HuH-7.5 (cell line): ENCODE results near the gene NUDT4.
"Not testable (repeated sequence)": the region's sequence is repeated elsewhere in the genome, so short reads cannot be mapped to it uniquely, and the experiment has no call there.

Experiments
- DNase-seq: peaks from one replicate; pipeline ENCODE4 v3.0.0; 2011; ENCODE audit warnings: low spot score

Gene NUDT4

GRCh38 chr12:93402333-93403311 is 24.9 kb downstream of the NUDT4 start:
- no peak for DNase-seq

- DNase-seq = no peak
Measured at GRCh38 chr12:93403988-93404803, 26.5 kb downstream of the NUDT4 start.

GRCh38 chr12:93404961-93405849 is 27.5 kb downstream of the NUDT4 start:
- DNase-seq = no peak

GRCh38 chr12:93407054-93407962 is 29.6 kb downstream of the NUDT4 start:
- DNase-seq = no peak

GRCh38 chr12:93407963-93408283 is 30.2 kb downstream of the NUDT4 start:
- no peak for DNase-seq

- no peak for DNase-seq
Measured at GRCh38 chr12:93408813-93409212, 31.1 kb downstream of the NUDT4 start.

GRCh38 chr12:93409343-93410187 is 31.8 kb downstream of the NUDT4 start:
- not testable (repeated sequence) for DNase-seq

- not testable (repeated sequence) for DNase-seq
Measured at GRCh38 chr12:93411060-93411459, 33.3 kb downstream of the NUDT4 start.

- DNase-seq = not testable (repeated sequence)
Measured at GRCh38 chr12:93412396-93412795, 34.7 kb downstream of the NUDT4 start.

GRCh38 chr12:93413064-93413463 is 35.3 kb downstream of the NUDT4 start:
- no peak for DNase-seq

- no peak for DNase-seq
Measured at GRCh38 chr12:93415723-93416464, 38.2 kb downstream of the NUDT4 start.

GRCh38 chr12:93417967-93418480 is 40.3 kb downstream of the NUDT4 start:
- DNase-seq = no peak

GRCh38 chr12:93419388-93420034 is 41.8 kb downstream of the NUDT4 start:
- no peak for DNase-seq

- no peak for DNase-seq
Measured at GRCh38 chr12:93422050-93422449, 44.3 kb downstream of the NUDT4 start.

GRCh38 chr12:93425736-93426411 is 48.1 kb downstream of the NUDT4 start:
- no peak for DNase-seq

GRCh38 chr12:93426412-93426805 is 48.7 kb downstream of the NUDT4 start:
- no peak for DNase-seq

- DNase-seq = no peak
Measured at GRCh38 chr12:93427779-93428564, 50.2 kb downstream of the NUDT4 start.
